ENCODE measurements around the gene KCNIP1. TPM values are rescaled to one million over a fixed set of nuclear protein-coding genes. Genes with fewer than 3 reads are reported as not detected.

KCNIP1 gene
- total and polyA plus RNA-seq, 2 of the 8 experiments (the other 6 are each of a cell fraction or from before 2014, with no cell fraction given), result 0.52 to 0.83 TPM

DNA sequence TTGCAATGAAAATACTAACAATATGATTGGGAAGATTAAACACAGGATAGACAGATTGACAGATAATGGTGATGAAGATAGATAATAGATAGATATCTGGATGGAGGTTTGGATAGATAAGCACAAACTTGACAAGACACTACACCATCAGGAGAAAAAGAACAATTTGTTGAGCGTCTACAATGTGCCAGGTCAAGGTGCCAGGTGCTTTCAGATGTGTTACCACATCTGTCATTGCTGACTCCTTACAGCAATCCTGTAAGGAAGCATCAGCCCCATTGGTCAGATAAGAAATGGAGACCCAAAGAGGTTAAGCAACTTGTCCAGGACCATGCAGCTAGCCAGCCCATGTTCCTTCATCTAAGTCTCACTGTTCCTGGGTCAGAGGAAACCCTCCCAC is 278.1 kb downstream of the KCNIP1 start:
- POLR2A ChIA-PET (ENCODE audit: partially characterized antibody), result no interaction called here
- H3K56ac ChIP-seq (replicated peaks; ENCODE audit: insufficient read length, low read depth, low read length), result no peak overlapping the region
- no peak overlapping the region for H2AK5ac ChIP-seq (ENCODE audit: low read depth, low read length)

More for the DNA sequence above, 278.1 kb downstream of the KCNIP1 start:
- FAIRE-seq (no peak), DNase-seq (ENCODE audit: low read depth in 1 of 2, low spot score in 2 of 2) (no peak)
- Histone ChIP-seq H2BK5ac (ENCODE audit: low read depth, low read length) (no peak overlapping the region), H3K4me3 (ENCODE audit: extremely low read depth in 1 of 4, insufficient read depth in 2 of 4, low read depth in 3 of 4, low read length in 4 of 4) (no peak overlapping the region), H3K4me2 (ENCODE audit: insufficient read depth in 1 of 2, low read depth in 2 of 2, low read length in 2 of 2) (no peak overlapping the region), H3K9me3 (ENCODE audit: insufficient read depth in 2 of 2, low read depth in 1 of 2, low read length in 1 of 2) (no peaks in the 10 kb centered on the region), H4K91ac (replicated peaks; ENCODE audit: insufficient read length, low read length) (no peak overlapping the region), H3K18ac (ENCODE audit: extremely low read depth, low read length) (no peak overlapping the region), H4K20me1 (replicated peaks in 1 of 2; ENCODE audit: control insufficient read depth in 1 of 2, insufficient read depth in 2 of 2, low read length in 2 of 2) (no peaks in the 10 kb centered on the region), H2BK20ac (ENCODE audit: low read length) (peak overlapping the region; percentile 81; the same call in 1 of the 2 replicates), H3K23ac (ENCODE audit: insufficient read length) (no peak overlapping the region), H2BK12ac (ENCODE audit: low read depth, low read length) (no peak overlapping the region), H3K23me2 (ENCODE audit: low read depth, low read length) (no peaks in the 10 kb centered on the region), H3K4ac (replicated peaks; ENCODE audit: insufficient read length, low read depth, low read length) (no peak overlapping the region), H2BK120ac (replicated peaks; ENCODE audit: low read depth, low read length) (no peak overlapping the region), H3K27me3 (replicated peaks in 1 of 4; ENCODE audit: control insufficient read depth in 3 of 4, extremely low read depth in 1 of 4, insufficient read depth in 3 of 4, low read length in 3 of 4) (no peaks in the 10 kb centered on the region), H2BK15ac (ENCODE audit: low read length) (no peak overlapping the region), H3K9ac (replicated peaks in 1 of 4; ENCODE audit: extremely low read depth in 1 of 4, low read depth in 3 of 4, low read length in 3 of 4) (no peak overlapping the region), H3K27ac (ENCODE audit: low read depth, low read length) (no peak overlapping the region), H3K4me1 (replicated peaks in 1 of 4; ENCODE audit: control insufficient read depth in 3 of 4, insufficient read depth in 4 of 4, low read length in 3 of 4) (peaks cover 0 to 5% (median 0%) of the 10 kb centered on the region in 4 experiments; a peak in 1 of 7 replicates), H2AFZ (ENCODE audit: low read length) (no peak overlapping the region), H3K36me3 (ENCODE audit: control insufficient read depth in 2 of 4, insufficient read depth in 4 of 4, low read length in 3 of 4) (no peaks in the 10 kb centered on the region), H3K79me2 (ENCODE audit: control insufficient read depth in 1 of 2, insufficient read depth in 2 of 2, low read length in 2 of 2) (no peaks in the 10 kb centered on the region), H4K8ac (ENCODE audit: extremely low read depth, insufficient read depth, low read length) (no peak overlapping the region), H3K79me1 (ENCODE audit: low read depth, low read length) (no peaks in the 10 kb centered on the region), H4K5ac (ENCODE audit: insufficient read length, low read depth, low read length) (no peak overlapping the region), H3K14ac (ENCODE audit: insufficient read length) (no peak overlapping the region)
- CTCF ChIA-PET (ENCODE audit: partially characterized antibody), result interaction anchor here (0.6 to 16.6 kb wide), 5 partner anchors 10 to 145 kb away, joined by 3 to 650 read pairs (median 22); no protein-coding TSS in a partner anchor
- TF ChIP-seq HDAC2 (IDR thresholded peaks at IDR 0.05; ENCODE audit: borderline replicate concordance in 1 of 2, low read depth in 2 of 2, low read length in 2 of 2), result no peak
- TF ChIP-seq YY1 (IDR thresholded peaks at IDR 0.05; ENCODE audit: low read depth, low read length), result no peak
- WGBS, 2 experiments (ENCODE audit: extremely low coverage in 1 of 2, insufficient coverage in 1 of 2, insufficient read length in 1 of 2, insufficient replicate concordance in 2 of 2, low coverage in 1 of 2, low lambda C conversion rate in 2 of 2, missing lambda C conversion rate in 1 of 2), result 89% methylated on average over 1 of the region's 1 CpG; no CpG with 5 or more reads in 1 of the 2 experiments

Measured in H1 (cell line).